GM12891 (cell line): Measurements from ENCODE around the gene CCDC28A.

ENCODE experiments used
- POLR2A ChIP-seq: IDR thresholded peaks from 2 replicates; pipeline ENCODE4 v1.6.1; 2011; ENCODE audit warnings: low read depth, low read length, control low read depth
- POLR2AphosphoS5 ChIP-seq: IDR thresholded peaks from 2 replicates; pipeline ENCODE4 v1.6.1; 2011; ENCODE audit warnings: low read depth, low read length, control low read depth
- SPI1 ChIP-seq: IDR thresholded peaks from 2 replicates; pipeline ENCODE4 v1.6.1; 2011; ENCODE audit warnings: low read depth, low read length, control low read depth

DNA sequence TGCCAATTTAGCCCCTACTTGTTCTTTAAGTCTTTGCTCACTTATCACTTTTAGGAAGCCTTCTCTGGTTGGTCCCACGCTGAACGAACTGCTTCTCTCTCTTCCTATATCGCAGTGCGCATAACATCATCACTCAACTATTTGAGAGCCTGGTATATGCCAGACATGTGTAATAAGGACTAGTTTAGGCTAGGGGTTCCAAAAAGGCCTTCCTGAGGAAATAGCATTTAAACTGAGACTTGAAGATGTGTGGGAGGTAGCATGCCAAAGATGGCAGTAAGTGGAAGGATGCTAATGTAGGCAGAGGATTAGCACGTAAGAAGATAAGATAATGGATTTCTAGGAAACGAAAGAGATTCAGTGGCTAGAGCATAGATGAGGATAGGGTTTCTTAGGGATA is 4.8 kb downstream of the CCDC28A start:
- TF ChIP-seq POLR2A, result no peak
- TF ChIP-seq POLR2AphosphoS5, result no peak
- TF ChIP-seq SPI1, result no peak
